Measurements from ENCODE around the gene PHYKPL.
"Not testable (repeated sequence)": the region's sequence is repeated elsewhere in the genome, so short reads cannot be mapped to it uniquely, and the experiment has no call there.

PHYKPL gene

GRCh38 chr5:178234121-178234749 is 1.6 kb upstream of the PHYKPL start:
- H3K9ac ChIP-seq (ENCODE audit: insufficient read length): no peak overlapping the region
- H3K9me3 ChIP-seq (ENCODE audit: low read depth, low read length): no peaks in the 10 kb centered on the region
- TF ChIP-seq FOXP2 (optimal IDR thresholded peaks at IDR 0.05; ENCODE audit: control extremely low read depth, extremely low read length, insufficient read depth): no peak
- no peak for TF ChIP-seq EZH2 (IDR thresholded peaks at IDR 0.05)
- TF ChIP-seq POLR2AphosphoS5 (IDR thresholded peaks at IDR 0.05; ENCODE audit: borderline replicate concordance, low read depth, low read length): no peak
- H3K4me3 ChIP-seq: no peak overlapping the region
- no peak overlapping the region for H3K27ac ChIP-seq
- H3K36me3 ChIP-seq (ENCODE audit: insufficient read depth, low read length): peaks cover 21% of the 10 kb centered on the region
- DNase-seq (ENCODE audit: low read depth, low spot score): no peak

GRCh38 chr5:178232920-178233429 is 373 bp upstream of the PHYKPL start:
- peaks cover 32% of the 10 kb centered on the region for H3K36me3 ChIP-seq (ENCODE audit: insufficient read depth, low read length)
- no peak for DNase-seq (ENCODE audit: low read depth, low spot score)
- no peaks in the 10 kb centered on the region for H3K9me3 ChIP-seq (ENCODE audit: low read depth, low read length)
- no peak for TF ChIP-seq FOXP2 (optimal IDR thresholded peaks at IDR 0.05; ENCODE audit: control extremely low read depth, extremely low read length, insufficient read depth)
- no peak for TF ChIP-seq POLR2AphosphoS5 (IDR thresholded peaks at IDR 0.05; ENCODE audit: borderline replicate concordance, low read depth, low read length)
- no peak for TF ChIP-seq EZH2 (IDR thresholded peaks at IDR 0.05)
- H3K4me3 ChIP-seq: peak overlapping the region; percentile 98
- peak overlapping the region; percentile 90 for H3K9ac ChIP-seq (ENCODE audit: insufficient read length)
- H3K27ac ChIP-seq: peak overlapping the region; percentile 74

- H3K4me3 ChIP-seq: peak overlapping the region; percentile 98
- no peak for DNase-seq (ENCODE audit: low read depth, low spot score)
- H3K9me3 ChIP-seq (ENCODE audit: low read depth, low read length): no peaks in the 10 kb centered on the region
- H3K27ac ChIP-seq: peak overlapping the region; percentile 74
- H3K36me3 ChIP-seq (ENCODE audit: insufficient read depth, low read length): peaks cover 44% of the 10 kb centered on the region
- TF ChIP-seq FOXP2 (optimal IDR thresholded peaks at IDR 0.05; ENCODE audit: control extremely low read depth, extremely low read length, insufficient read depth) (no peak), POLR2AphosphoS5 (IDR thresholded peaks at IDR 0.05; ENCODE audit: borderline replicate concordance, low read depth, low read length) (no peak), EZH2 (IDR thresholded peaks at IDR 0.05) (no peak)
- H3K9ac ChIP-seq (ENCODE audit: insufficient read length): peak overlapping the region; percentile 90
Observed at GRCh38 chr5:178231539-178232123, 971 bp downstream of the PHYKPL start.

- TF ChIP-seq EZH2 (IDR thresholded peaks at IDR 0.05) (no peak), FOXP2 (optimal IDR thresholded peaks at IDR 0.05; ENCODE audit: control extremely low read depth, extremely low read length, insufficient read depth) (no peak), POLR2AphosphoS5 (IDR thresholded peaks at IDR 0.05; ENCODE audit: borderline replicate concordance, low read depth, low read length) (0 out of 2 replicates have a peak, but pooled peaks have one; percentile 26)
- Histone ChIP-seq H3K9ac (ENCODE audit: insufficient read length) (peak overlapping the region; percentile 90), H3K4me3 (peak overlapping the region; percentile 98), H3K9me3 (ENCODE audit: low read depth, low read length) (no peaks in the 10 kb centered on the region), H3K27ac (no peak overlapping the region), H3K36me3 (ENCODE audit: insufficient read depth, low read length) (peaks cover 44% of the 10 kb centered on the region)
- no peak for DNase-seq (ENCODE audit: low read depth, low spot score)
Observed at GRCh38 chr5:178230879-178231538, 1.6 kb downstream of the PHYKPL start.

GRCh38 chr5:178229861-178230260 is 2.7 kb downstream of the PHYKPL start:
- Histone ChIP-seq H3K27ac (no peak overlapping the region), H3K36me3 (ENCODE audit: insufficient read depth, low read length) (peaks cover 44% of the 10 kb centered on the region), H3K4me3 (no peak overlapping the region), H3K9ac (ENCODE audit: insufficient read length) (no peak overlapping the region), H3K9me3 (ENCODE audit: low read depth, low read length) (no peaks in the 10 kb centered on the region)
- no peak for DNase-seq (ENCODE audit: low read depth, low spot score)
- TF ChIP-seq EZH2 (IDR thresholded peaks at IDR 0.05) (no peak), FOXP2 (optimal IDR thresholded peaks at IDR 0.05; ENCODE audit: control extremely low read depth, extremely low read length, insufficient read depth) (no peak), POLR2AphosphoS5 (IDR thresholded peaks at IDR 0.05; ENCODE audit: borderline replicate concordance, low read depth, low read length) (no peak; the same call in 1 of the 2 replicates)

- H3K9ac ChIP-seq (ENCODE audit: insufficient read length); H3K27ac ChIP-seq; H3K4me3 ChIP-seq; DNase-seq (ENCODE audit: low read depth, low spot score); H3K9me3 ChIP-seq (ENCODE audit: low read depth, low read length): not testable (repeated sequence)
- H3K36me3 ChIP-seq (ENCODE audit: insufficient read depth, low read length): peaks cover 44% of the 10 kb centered on the region
Observed at GRCh38 chr5:178229111-178229510, 3.5 kb downstream of the PHYKPL start.

GRCh38 chr5:178228609-178229008 is 4.0 kb downstream of the PHYKPL start:
- Histone ChIP-seq H3K4me3 (no peak overlapping the region), H3K9me3 (ENCODE audit: low read depth, low read length) (no peaks in the 10 kb centered on the region), H3K27ac (no peak overlapping the region), H3K9ac (ENCODE audit: insufficient read length) (no peak overlapping the region), H3K36me3 (ENCODE audit: insufficient read depth, low read length) (peaks cover 44% of the 10 kb centered on the region)
- TF ChIP-seq EZH2 (IDR thresholded peaks at IDR 0.05) (no peak), FOXP2 (optimal IDR thresholded peaks at IDR 0.05; ENCODE audit: control extremely low read depth, extremely low read length, insufficient read depth) (no peak), POLR2AphosphoS5 (IDR thresholded peaks at IDR 0.05; ENCODE audit: borderline replicate concordance, low read depth, low read length) (no peak)
- no peak for DNase-seq (ENCODE audit: low read depth, low spot score)

- Histone ChIP-seq H3K9ac (ENCODE audit: insufficient read length) (no peak overlapping the region), H3K4me3 (no peak overlapping the region), H3K27ac (no peak overlapping the region), H3K36me3 (ENCODE audit: insufficient read depth, low read length) (peaks cover 44% of the 10 kb centered on the region), H3K9me3 (ENCODE audit: low read depth, low read length) (no peaks in the 10 kb centered on the region)
- TF ChIP-seq FOXP2 (optimal IDR thresholded peaks at IDR 0.05; ENCODE audit: control extremely low read depth, extremely low read length, insufficient read depth): no peak
- no peak for TF ChIP-seq EZH2 (IDR thresholded peaks at IDR 0.05)
- no peak for DNase-seq (ENCODE audit: low read depth, low spot score)
Observed at GRCh38 chr5:178227929-178228328, 4.7 kb downstream of the PHYKPL start.

All from SK-N-MC (cell line).